Measurements from ENCODE around the gene ISG15. TPM values are rescaled to one million over a fixed set of nuclear protein-coding genes. Genes with fewer than 3 reads are reported as not detected.
"Not testable (repeated sequence)": the region's sequence is repeated elsewhere in the genome, so short reads cannot be mapped to it uniquely, and the experiment has no call there.

Gene ISG15
- total RNA-seq, 1 donor from 2014 or later = 97.7 TPM

- Histone ChIP-seq H3K27me3 (ENCODE audit: control insufficient read depth, insufficient read depth, low read length) (peaks cover 18% of the 10 kb centered on the region), H3K36me3 (ENCODE audit: control insufficient read depth, insufficient read depth, low read length) (no peaks in the 10 kb centered on the region), H3K4me3 (ENCODE audit: low read depth, low read length) (no peak overlapping the region)
- no peak for TF ChIP-seq CTCF (IDR thresholded peaks at IDR 0.05; ENCODE audit: insufficient read depth, low read length, poor library complexity, severe bottlenecking)
- DNase-seq (ENCODE audit: low read depth) = no peak
Measured at GRCh38 chr1:993379-993995, 19.8 kb upstream of the ISG15 start.

DNA sequence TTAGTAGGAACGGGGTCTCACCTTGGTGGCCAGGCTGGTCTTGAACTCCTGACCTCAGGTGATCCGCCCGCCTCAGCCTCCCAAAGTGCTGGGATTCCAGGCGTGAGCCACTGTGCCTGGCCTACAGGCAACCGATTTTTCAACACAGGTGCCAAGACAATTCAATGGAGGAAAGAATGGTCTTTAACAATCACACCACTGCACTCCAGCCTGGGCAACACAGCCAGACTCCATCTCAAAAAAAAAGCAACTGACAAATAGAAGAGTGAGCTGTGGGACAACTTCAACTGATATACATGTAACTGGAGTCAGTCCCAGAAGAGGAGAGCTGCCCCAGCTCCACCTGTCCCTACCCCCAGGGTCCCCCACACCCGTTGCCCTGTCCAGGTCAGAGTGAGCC lies 18.8 kb upstream of the ISG15 start:
- H3K4me3 ChIP-seq (ENCODE audit: low read depth, low read length); DNase-seq (ENCODE audit: low read depth); H3K36me3 ChIP-seq (ENCODE audit: control insufficient read depth, insufficient read depth, low read length): not testable (repeated sequence)
- peaks cover 16% of the 10 kb centered on the region for H3K27me3 ChIP-seq (ENCODE audit: control insufficient read depth, insufficient read depth, low read length)

DNA sequence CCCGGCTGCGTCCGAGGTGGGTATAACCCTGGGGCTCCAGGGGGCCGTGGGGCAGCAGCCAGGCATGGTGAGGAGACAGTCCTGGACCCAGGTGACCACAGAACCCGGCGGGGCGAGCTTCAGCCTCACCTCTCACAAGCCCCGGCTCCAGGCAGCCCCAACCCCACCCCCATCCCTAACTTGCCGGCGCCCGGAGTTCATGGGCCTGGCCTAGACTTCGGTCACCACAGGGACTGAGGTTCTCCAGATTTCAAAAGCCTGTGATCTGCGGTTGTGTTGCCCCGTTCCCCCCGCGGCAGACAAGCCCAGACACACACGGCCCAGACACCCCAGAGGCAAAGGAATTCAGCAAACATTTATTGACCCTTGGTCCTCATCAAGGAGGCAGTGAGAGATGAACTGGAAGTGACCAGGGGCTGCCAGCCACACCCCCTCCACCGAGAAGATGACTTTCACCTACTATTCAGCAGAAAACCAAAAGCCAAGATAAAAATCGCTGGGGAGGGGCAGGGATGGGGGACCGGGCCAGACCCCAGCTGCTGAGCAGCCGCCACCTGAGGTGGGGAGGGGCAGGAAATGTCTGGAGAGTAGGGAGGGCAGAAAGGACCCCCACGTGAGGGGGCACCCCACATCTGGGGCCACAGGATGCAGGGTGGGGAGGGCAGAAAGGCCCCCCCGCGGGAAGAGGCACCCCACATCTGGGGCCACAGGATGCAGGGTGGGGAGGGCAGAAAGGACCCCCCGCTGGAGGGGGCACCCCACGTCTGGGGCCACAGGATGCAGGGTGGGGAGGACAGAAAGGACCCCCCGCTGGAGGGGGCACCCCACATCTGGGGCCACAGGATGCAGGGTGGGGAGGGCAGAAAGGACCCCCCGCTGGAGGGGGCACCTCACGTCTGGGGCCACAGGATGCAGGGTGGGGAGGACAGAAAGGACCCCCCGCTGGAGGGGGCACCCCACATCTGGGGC lies 17.3 kb upstream of the ISG15 start:
- peaks cover 14% of the 10 kb centered on the region for H3K27me3 ChIP-seq (ENCODE audit: control insufficient read depth, insufficient read depth, low read length)
- TF ChIP-seq CTCF (IDR thresholded peaks at IDR 0.05; ENCODE audit: insufficient read depth, low read length, poor library complexity, severe bottlenecking) = no peak
- DNase-seq (ENCODE audit: low read depth) = no peak
- H3K4me3 ChIP-seq (ENCODE audit: low read depth, low read length) = no peak overlapping the region
- no peaks in the 10 kb centered on the region for H3K36me3 ChIP-seq (ENCODE audit: control insufficient read depth, insufficient read depth, low read length)

- H3K27me3 ChIP-seq (ENCODE audit: control insufficient read depth, insufficient read depth, low read length) = peaks cover 14% of the 10 kb centered on the region
- no peak for DNase-seq (ENCODE audit: low read depth)
- TF ChIP-seq CTCF (IDR thresholded peaks at IDR 0.05; ENCODE audit: insufficient read depth, low read length, poor library complexity, severe bottlenecking) = no peak
- no peak overlapping the region for H3K4me3 ChIP-seq (ENCODE audit: low read depth, low read length)
- H3K36me3 ChIP-seq (ENCODE audit: control insufficient read depth, insufficient read depth, low read length) = no peaks in the 10 kb centered on the region
Measured at GRCh38 chr1:996851-997712, 16.2 kb upstream of the ISG15 start.

DNA sequence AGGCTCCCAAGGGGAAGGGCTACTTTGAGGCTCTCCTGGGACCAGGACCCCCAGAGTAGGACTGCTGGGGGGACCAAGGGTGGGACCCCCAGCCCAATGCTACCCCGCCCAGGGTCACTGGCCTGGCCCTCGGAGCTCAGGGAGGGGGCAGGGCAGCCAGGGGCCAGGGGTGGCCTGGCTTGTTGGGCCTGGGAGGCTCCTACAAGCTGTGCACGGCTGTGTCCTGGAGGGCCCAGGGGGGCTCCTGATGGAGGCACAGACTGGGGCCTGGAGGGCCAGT lies 15.6 kb upstream of the ISG15 start:
- Histone ChIP-seq H3K4me3 (ENCODE audit: low read depth, low read length) (no peak overlapping the region), H3K27me3 (ENCODE audit: control insufficient read depth, insufficient read depth, low read length) (peaks cover 14% of the 10 kb centered on the region), H3K36me3 (ENCODE audit: control insufficient read depth, insufficient read depth, low read length) (no peaks in the 10 kb centered on the region)
- no peak for DNase-seq (ENCODE audit: low read depth)
- no peak for TF ChIP-seq CTCF (IDR thresholded peaks at IDR 0.05; ENCODE audit: insufficient read depth, low read length, poor library complexity, severe bottlenecking)
